ENCODE measurements around the gene HDAC4.
A peak's percentile ranks its signal among the peaks of the same experiment; 100 is the strongest.

Gene HDAC4

GRCh38 chr2:239119346-239120126 lies 281.3 kb downstream of the HDAC4 start:
- no peak for DNase-seq (ENCODE audit: low spot score)

- DNase-seq (ENCODE audit: low spot score) = no peak
Observed at GRCh38 chr2:239118675-239119211, 282.1 kb downstream of the HDAC4 start.

- DNase-seq (ENCODE audit: low spot score) = no peak
Observed at GRCh38 chr2:239118264-239118663, 282.6 kb downstream of the HDAC4 start.

GRCh38 chr2:239117831-239118230 lies 283.0 kb downstream of the HDAC4 start:
- DNase-seq (ENCODE audit: low spot score) = no peak

- DNase-seq (ENCODE audit: low spot score) = peak; percentile 11
Observed at GRCh38 chr2:239116456-239117246, 284.2 kb downstream of the HDAC4 start.

GRCh38 chr2:239115616-239116015 lies 285.2 kb downstream of the HDAC4 start:
- DNase-seq (ENCODE audit: low spot score) = no peak

- no peak for DNase-seq (ENCODE audit: low spot score)
Observed at GRCh38 chr2:239114616-239115265, 286.1 kb downstream of the HDAC4 start.

- no peak for DNase-seq (ENCODE audit: low spot score)
Observed at GRCh38 chr2:239114119-239114581, 286.7 kb downstream of the HDAC4 start.

- DNase-seq (ENCODE audit: low spot score) = no peak
Observed at GRCh38 chr2:239113615-239114014, 287.2 kb downstream of the HDAC4 start.

GRCh38 chr2:239113171-239113570 lies 287.6 kb downstream of the HDAC4 start:
- DNase-seq (ENCODE audit: low spot score) = no peak

GRCh38 chr2:239112127-239112774 lies 288.6 kb downstream of the HDAC4 start:
- no peak for DNase-seq (ENCODE audit: low spot score)

- DNase-seq (ENCODE audit: low spot score) = no peak
Observed at GRCh38 chr2:239111401-239112100, 289.3 kb downstream of the HDAC4 start.

GRCh38 chr2:239110595-239111048 lies 290.2 kb downstream of the HDAC4 start:
- no peak for DNase-seq (ENCODE audit: low spot score)

GRCh38 chr2:239109928-239110545 lies 290.8 kb downstream of the HDAC4 start:
- DNase-seq (ENCODE audit: low spot score) = no peak

GRCh38 chr2:239109041-239109927 lies 291.5 kb downstream of the HDAC4 start:
- DNase-seq (ENCODE audit: low spot score) = no peak

- no peak for DNase-seq (ENCODE audit: low spot score)
Observed at GRCh38 chr2:239108459-239108858, 292.4 kb downstream of the HDAC4 start.

- no peak for DNase-seq (ENCODE audit: low spot score)
Observed at GRCh38 chr2:239107936-239108335, 292.9 kb downstream of the HDAC4 start.

GRCh38 chr2:239106966-239107365 lies 293.9 kb downstream of the HDAC4 start:
- DNase-seq (ENCODE audit: low spot score) = no peak

GRCh38 chr2:239106314-239106908 lies 294.4 kb downstream of the HDAC4 start:
- DNase-seq (ENCODE audit: low spot score) = peak; percentile 57
